ENCODE results near the gene SORCS1. TPM values are rescaled to one million over a fixed set of nuclear protein-coding genes. Genes with fewer than 3 reads are reported as not detected.

Gene SORCS1
- total and polyA plus RNA-seq, 2 of the 13 experiments (the other 11 are each of a cell fraction or from before 2014, with no cell fraction given): not detected

DNA sequence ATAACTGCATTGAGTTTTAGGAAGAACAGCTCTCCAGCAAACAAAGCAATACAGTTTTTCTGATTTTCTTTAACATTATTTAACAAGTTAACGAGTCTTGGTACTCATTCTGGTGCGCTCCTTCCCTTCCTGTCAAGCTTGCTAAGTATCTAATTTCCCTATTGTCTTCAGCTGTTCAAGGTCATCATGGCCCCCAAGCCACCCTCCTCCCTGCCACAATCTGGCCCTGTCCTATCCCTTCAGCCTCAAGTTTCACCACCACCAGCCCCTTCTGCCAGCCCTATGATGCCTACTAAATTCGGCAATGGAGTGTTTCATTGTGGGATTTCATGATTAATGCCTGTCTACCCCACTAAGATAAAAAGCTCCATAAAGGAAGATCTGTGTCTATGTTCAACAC is 121.0 kb downstream of the SORCS1 start (continued):
- no peak for TF ChIP-seq MAFF (IDR thresholded peaks at IDR 0.05; ENCODE audit: low read depth, low read length)

DNA sequence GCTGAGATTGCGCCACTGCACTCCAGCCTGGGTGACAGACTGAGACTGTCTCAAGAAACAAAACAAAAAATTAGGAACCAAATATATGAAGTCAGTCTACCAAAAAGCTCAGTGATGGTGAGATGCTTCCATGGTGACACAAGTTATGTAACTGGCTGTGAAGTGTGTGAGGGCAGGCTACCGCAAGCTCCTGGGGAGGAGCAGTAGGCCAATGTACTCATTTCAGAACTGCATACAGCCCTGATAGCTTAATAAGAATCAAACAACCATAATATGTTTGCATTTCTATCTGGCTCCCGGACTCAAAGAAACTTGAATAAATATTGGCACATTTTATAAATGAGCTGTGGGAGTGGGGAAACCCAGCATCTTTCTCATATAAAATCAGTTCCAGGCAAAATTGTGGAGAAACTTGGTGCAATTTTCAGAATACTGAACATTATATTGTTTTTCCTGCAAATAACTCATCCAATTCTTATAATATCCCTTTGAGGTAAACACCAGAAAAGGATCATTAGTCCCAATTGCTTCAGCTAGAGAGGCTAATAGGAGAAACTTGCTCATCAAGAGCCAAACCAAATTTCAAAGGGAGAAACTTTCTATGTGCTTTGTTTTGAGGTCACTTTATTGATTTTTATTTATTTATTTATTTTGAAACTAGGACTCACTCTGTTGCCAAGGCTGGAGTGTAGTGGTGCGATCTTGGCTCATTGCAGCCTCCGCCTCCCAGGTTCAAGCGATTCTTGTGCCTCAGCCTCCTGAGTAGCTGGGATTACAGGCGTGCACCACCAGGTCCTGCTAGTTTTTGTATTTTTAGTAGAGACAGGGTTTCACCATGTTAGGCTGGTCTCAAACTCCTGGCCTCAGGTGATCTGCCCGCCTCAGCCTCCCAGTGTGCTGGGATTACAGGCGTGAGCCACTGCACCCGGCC is 127.0 kb downstream of the SORCS1 start:
- in situ Hi-C loops (cut with HindIII; ENCODE audit: extremely low pct_ligation_motif_present, low pct_unique_long_range_greater_than_20kb) (no loop called here), intact Hi-C loops (cut with micrococcal nuclease; ENCODE audit: unreplicated experiment) (no loop called here)
- H4K20me1 ChIP-seq (ENCODE audit: insufficient read depth, low read length): no peaks in the 10 kb centered on the region
- ChIA-PET POLR2A (no interaction called here), CTCF (ENCODE audit: low intra/inter-chr PET ratio, low total read pairs) (no interaction called here)
- no peaks in the 10 kb centered on the region for H3K36me3 ChIP-seq (replicated peaks in 1 of 2; ENCODE audit: control insufficient read depth in 1 of 2, insufficient read depth in 2 of 2, low read length in 2 of 2)
- peaks cover 34% of the 10 kb centered on the region for H3K9me3 ChIP-seq (ENCODE audit: low read length)
- no TSS peak for BruUV-seq (replicated peaks)
- H3K79me2 ChIP-seq (ENCODE audit: insufficient read depth, low read length): no peaks in the 10 kb centered on the region
- ATAC-seq (no peak), FAIRE-seq (no peak), DNase-seq (ENCODE audit: low spot score) (no peak)
- no peak overlapping the region for H3K27ac ChIP-seq (ENCODE audit: extremely low read length, insufficient read depth, low read length)
- H2AFZ ChIP-seq (ENCODE audit: low read length): no peak overlapping the region
- H3K27me3 ChIP-seq (ENCODE audit: control insufficient read depth in 1 of 2, insufficient read depth in 2 of 2, low read length in 2 of 2): no peaks in the 10 kb centered on the region
- no peak overlapping the region for H3K4me3 ChIP-seq (replicated peaks in 1 of 3; ENCODE audit: insufficient read depth in 1 of 3, low read depth in 2 of 3, low read length in 3 of 3)
- 53% methylated on average over 10 of the region's 10 CpGs for WGBS (ENCODE audit: low lambda C conversion rate)
- H3K9ac ChIP-seq (ENCODE audit: insufficient read depth, low read depth, low read length): no peak overlapping the region
- TF ChIP-seq SALL2 (CRISPR knock-in tag; IDR thresholded peaks at IDR 0.05) (no peak), ZNF235 (CRISPR knock-in tag; IDR thresholded peaks at IDR 0.05; ENCODE audit: borderline replicate concordance) (no peak), PPARG (CRISPR knock-in tag; conservative IDR thresholded peaks at IDR 0.05) (no peak), TAF15 (IDR thresholded peaks at IDR 0.05; ENCODE audit: low read depth, low read length, poor library complexity, severe bottlenecking) (no peak), KDM5B (CRISPR knock-in tag; IDR thresholded peaks at IDR 0.05; ENCODE audit: borderline replicate concordance) (no peak)
- TF ChIP-seq, protein P1, sequence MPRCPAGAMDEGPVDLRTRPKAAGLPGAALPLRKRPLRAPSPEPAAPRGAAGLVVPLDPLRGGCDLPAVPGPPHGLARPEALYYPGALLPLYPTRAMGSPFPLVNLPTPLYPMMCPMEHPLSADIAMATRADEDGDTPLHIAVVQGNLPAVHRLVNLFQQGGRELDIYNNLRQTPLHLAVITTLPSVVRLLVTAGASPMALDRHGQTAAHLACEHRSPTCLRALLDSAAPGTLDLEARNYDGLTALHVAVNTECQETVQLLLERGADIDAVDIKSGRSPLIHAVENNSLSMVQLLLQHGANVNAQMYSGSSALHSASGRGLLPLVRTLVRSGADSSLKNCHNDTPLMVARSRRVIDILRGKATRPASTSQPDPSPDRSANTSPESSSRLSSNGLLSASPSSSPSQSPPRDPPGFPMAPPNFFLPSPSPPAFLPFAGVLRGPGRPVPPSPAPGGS (CRISPR knock-in tag; IDR thresholded peaks at IDR 0.05): no peak
- TF ChIP-seq, protein P2, sequence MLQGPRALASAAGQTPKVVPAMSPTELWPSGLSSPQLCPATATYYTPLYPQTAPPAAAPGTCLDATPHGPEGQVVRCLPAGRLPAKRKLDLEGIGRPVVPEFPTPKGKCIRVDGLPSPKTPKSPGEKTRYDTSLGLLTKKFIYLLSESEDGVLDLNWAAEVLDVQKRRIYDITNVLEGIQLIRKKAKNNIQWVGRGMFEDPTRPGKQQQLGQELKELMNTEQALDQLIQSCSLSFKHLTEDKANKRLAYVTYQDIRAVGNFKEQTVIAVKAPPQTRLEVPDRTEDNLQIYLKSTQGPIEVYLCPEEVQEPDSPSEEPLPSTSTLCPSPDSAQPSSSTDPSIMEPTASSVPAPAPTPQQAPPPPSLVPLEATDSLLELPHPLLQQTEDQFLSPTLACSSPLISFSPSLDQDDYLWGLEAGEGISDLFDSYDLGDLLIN (CRISPR knock-in tag; IDR thresholded peaks at IDR 0.05; ENCODE audit: borderline replicate concordance): no peak
- TF ChIP-seq, protein P3, sequence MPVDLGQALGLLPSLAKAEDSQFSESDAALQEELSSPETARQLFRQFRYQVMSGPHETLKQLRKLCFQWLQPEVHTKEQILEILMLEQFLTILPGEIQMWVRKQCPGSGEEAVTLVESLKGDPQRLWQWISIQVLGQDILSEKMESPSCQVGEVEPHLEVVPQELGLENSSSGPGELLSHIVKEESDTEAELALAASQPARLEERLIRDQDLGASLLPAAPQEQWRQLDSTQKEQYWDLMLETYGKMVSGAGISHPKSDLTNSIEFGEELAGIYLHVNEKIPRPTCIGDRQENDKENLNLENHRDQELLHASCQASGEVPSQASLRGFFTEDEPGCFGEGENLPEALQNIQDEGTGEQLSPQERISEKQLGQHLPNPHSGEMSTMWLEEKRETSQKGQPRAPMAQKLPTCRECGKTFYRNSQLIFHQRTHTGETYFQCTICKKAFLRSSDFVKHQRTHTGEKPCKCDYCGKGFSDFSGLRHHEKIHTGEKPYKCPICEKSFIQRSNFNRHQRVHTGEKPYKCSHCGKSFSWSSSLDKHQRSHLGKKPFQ (CRISPR knock-in tag; IDR thresholded peaks at IDR 0.05; ENCODE audit: insufficient replicate concordance): no peak
- H3K4me1 ChIP-seq (ENCODE audit: insufficient read depth, low read length): no peaks in the 10 kb centered on the region
- H3K4me2 ChIP-seq (ENCODE audit: low read depth, low read length): no peak overlapping the region

Measured in HepG2 (cell line).